ENCODE measurements around the gene ACTL8.
"Not testable (repeated sequence)": the region's sequence is repeated elsewhere in the genome, so short reads cannot be mapped to it uniquely, and the experiment has no call there.

Gene ACTL8

DNA sequence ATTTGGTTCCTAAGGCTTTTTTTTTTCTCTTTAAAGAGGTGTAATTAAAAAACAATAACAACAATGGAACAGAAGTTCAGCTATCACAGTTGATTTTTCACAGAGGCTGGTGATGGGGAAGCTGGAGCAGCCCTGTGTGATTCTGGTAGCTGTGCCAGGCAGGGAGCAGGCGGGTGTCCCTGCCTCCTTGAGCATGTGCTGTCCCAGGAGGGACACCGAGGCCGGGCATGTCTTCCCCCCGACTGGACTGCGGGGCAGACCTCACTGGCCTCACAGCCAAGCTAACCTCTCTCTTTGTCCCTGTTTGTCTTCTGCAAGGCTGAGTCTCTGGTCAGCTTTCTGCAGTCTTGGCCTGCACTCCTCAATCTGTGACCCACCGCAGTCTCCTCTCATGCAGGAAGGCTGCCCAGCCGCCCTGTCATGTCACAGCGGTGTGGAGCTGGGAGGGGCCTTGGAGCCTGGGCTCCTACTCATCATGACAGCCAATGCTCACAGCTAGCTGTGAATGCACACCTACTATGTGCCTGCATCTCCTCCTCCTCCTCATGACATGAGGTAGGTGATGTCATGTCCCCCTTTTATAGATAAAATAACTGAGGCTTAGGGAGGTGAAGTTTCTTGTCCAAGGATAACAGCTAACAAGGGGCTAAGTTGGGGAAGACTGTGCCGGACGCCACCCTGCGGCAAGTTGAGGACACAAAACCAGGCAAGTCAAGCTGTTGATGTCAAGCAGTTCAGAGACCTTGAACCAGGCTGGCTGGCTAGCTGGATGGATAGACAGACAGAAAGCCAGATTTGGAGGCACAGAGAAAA is 10.3 kb upstream of the ACTL8 start:
- Mint-ChIP-seq H3K4me1 (ENCODE audit: low read depth) (no peaks in the 10 kb centered on the region), H3K9me3 (no peaks in the 10 kb centered on the region), H3K27ac (no peak overlapping the region), H3K27me3 (ENCODE audit: low read depth) (peaks cover 7% of the 10 kb centered on the region), H3K36me3 (ENCODE audit: low read depth) (no peaks in the 10 kb centered on the region), H3K4me3 (no peak overlapping the region)

DNA sequence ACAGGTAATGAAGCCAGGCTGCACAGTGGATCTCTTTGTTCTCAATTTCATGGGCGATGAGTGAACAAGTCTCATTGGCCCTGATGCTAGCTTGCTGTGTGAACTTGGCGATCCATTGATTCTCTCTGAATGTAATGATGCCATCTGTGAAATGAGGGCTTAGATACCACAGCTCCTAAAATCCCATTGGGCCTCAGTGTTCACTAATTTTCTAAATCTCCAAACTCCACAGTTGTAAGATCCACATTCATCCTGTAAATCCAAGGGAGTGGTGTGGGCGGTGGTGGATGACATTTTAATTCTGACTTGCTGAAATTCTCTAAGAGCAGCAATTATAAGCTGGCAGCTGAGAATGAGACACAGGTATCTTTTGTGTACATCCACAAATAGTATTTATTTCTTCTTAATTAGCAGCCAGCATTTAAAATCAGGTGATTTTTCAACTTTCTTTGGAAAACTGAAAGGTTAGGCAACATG is 9.6 kb upstream of the ACTL8 start:
- Mint-ChIP-seq H3K9me3 (no peaks in the 10 kb centered on the region), H3K4me1 (ENCODE audit: low read depth) (no peaks in the 10 kb centered on the region), H3K27me3 (ENCODE audit: low read depth) (peaks cover 7% of the 10 kb centered on the region), H3K4me3 (no peak overlapping the region), H3K27ac (no peak overlapping the region), H3K36me3 (ENCODE audit: low read depth) (no peaks in the 10 kb centered on the region)

DNA sequence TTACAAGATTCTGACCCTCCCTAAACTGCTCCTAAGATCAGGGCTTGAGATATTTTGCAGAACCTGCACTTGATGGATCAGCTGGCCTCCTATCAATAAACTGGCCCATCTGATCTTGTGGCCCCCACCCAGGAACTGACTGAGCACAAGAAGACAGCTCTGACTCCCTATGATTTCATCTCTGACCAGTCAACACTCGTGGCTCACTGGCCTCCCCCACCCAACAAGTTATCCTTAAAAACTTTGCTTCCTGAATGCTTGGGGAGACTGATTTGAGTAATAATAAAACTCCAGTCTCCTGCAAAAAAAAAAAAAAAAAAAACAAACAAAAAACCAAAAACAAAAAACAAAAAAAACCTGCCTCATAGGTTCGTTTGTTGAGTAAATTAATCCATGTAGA is 8.9 kb upstream of the ACTL8 start:
- H3K4me3 Mint-ChIP-seq; H3K36me3 Mint-ChIP-seq (ENCODE audit: low read depth); H3K27ac Mint-ChIP-seq; H3K9me3 Mint-ChIP-seq; H3K27me3 Mint-ChIP-seq (ENCODE audit: low read depth); H3K4me1 Mint-ChIP-seq (ENCODE audit: low read depth): not testable (repeated sequence)

- Mint-ChIP-seq H3K9me3 (no peaks in the 10 kb centered on the region), H3K27ac (no peak overlapping the region)
Observed at GRCh38 chr1:17746920-17747319, 8.2 kb upstream of the ACTL8 start.

DNA sequence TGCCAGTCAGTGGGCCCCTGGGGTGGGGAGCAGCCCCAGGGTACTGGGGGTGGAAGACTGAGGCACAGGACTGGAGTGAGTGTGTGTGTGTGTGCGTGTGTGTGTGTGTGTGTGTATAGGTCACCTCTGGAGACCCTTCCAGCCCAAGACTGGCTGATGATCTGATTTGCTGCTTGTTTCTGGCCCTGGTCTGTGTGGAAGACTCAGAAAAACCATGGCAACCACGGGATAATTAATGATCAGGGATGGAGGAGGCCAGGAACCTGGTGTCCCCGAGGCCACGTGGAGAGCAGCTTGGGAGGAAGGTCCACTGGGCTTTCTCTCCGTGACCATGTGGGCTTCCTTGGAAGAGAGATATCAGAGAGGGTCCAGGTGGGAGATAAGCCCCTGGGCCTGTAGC is 4.8 kb upstream of the ACTL8 start:
- Mint-ChIP-seq H3K4me3 (no peak overlapping the region), H3K4me1 (ENCODE audit: low read depth) (no peaks in the 10 kb centered on the region), H3K27me3 (ENCODE audit: low read depth) (no peaks in the 10 kb centered on the region), H3K9me3 (peaks cover 22% of the 10 kb centered on the region), H3K36me3 (ENCODE audit: low read depth) (no peaks in the 10 kb centered on the region), H3K27ac (no peak overlapping the region)

More at GRCh38 chr1:17746920-17747319, 8.2 kb upstream of the ACTL8 start:
- no peaks in the 10 kb centered on the region for H3K4me1 Mint-ChIP-seq (ENCODE audit: low read depth)
- no peak overlapping the region for H3K4me3 Mint-ChIP-seq
- H3K27me3 Mint-ChIP-seq (ENCODE audit: low read depth), result peaks cover 7% of the 10 kb centered on the region
- H3K36me3 Mint-ChIP-seq (ENCODE audit: low read depth), result no peaks in the 10 kb centered on the region

DNA sequence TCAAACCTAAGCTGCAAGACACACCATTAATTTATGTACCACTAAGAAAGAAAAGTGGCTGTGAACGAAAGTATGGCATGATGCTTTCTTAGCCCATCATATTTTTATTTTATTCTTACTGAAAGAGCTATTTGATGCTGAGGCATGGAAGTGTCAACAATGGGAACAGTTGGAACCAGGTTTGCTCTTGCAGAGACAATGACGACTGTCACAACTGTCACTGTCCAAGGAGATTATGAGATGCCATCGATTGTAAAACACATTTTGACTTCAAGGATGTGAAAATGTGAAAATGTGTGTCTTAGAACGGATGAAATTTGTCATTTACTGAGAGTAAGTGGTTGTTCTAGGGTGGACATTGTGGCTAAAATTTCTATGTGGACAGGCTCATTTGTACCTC is 2.8 kb upstream of the ACTL8 start:
- Mint-ChIP-seq H3K36me3 (ENCODE audit: low read depth) (no peaks in the 10 kb centered on the region), H3K4me1 (ENCODE audit: low read depth) (no peaks in the 10 kb centered on the region), H3K27ac (no peak overlapping the region), H3K27me3 (ENCODE audit: low read depth) (no peaks in the 10 kb centered on the region), H3K4me3 (no peak overlapping the region), H3K9me3 (peaks cover 33% of the 10 kb centered on the region)

DNA sequence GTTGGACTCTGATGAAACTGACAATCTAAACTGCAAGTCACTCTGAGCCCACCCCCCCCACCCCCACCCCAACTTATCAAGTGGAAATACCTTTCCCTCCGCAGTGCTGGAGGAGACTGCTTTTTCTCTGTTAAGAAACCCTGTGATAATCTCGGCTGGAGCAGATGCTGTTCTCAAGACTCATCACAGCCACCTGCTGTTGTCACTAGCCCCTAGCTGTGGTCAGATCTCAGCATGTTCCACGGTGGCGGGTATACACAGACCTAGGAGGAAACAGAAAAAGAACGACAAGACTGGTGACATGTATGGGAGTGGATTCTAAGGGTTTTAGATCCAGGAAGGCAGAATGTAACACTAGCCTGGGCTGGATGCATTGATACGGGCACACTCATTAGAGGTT is 2.3 kb downstream of the ACTL8 start:
- H3K4me1 Mint-ChIP-seq (ENCODE audit: low read depth), result no peaks in the 10 kb centered on the region
- H3K27me3 Mint-ChIP-seq (ENCODE audit: low read depth), result no peaks in the 10 kb centered on the region
- H3K4me3 Mint-ChIP-seq, result no peak overlapping the region
- no peak overlapping the region for H3K27ac Mint-ChIP-seq
- peaks cover 66% of the 10 kb centered on the region for H3K9me3 Mint-ChIP-seq
- H3K36me3 Mint-ChIP-seq (ENCODE audit: low read depth), result no peaks in the 10 kb centered on the region

DNA sequence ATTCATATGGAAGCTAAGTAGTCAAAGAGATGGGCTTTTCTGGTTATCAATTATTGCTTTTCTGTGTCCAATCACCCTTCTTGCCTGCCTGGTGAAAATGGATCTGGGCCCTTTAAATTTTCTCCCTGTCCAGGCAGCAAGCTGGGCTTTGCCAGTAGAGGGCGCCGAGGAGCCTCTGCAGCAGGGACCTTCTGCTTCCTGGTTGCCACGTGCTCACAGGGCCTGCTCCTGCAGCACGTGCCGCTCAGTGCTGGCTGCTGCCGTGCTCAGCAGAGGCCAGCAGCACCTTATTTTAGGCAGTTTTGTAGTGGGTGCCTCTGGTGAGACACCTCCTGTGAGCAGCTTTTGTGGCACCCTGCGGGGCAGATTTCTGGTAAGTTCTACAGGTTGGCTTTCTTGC is 4.0 kb downstream of the ACTL8 start:
- H3K36me3 Mint-ChIP-seq (ENCODE audit: low read depth), result no peaks in the 10 kb centered on the region
- H3K4me3 Mint-ChIP-seq, result no peak overlapping the region
- H3K4me1 Mint-ChIP-seq (ENCODE audit: low read depth), result no peaks in the 10 kb centered on the region
- peaks cover 55% of the 10 kb centered on the region for H3K9me3 Mint-ChIP-seq
- H3K27ac Mint-ChIP-seq, result no peak overlapping the region
- no peaks in the 10 kb centered on the region for H3K27me3 Mint-ChIP-seq (ENCODE audit: low read depth)

DNA sequence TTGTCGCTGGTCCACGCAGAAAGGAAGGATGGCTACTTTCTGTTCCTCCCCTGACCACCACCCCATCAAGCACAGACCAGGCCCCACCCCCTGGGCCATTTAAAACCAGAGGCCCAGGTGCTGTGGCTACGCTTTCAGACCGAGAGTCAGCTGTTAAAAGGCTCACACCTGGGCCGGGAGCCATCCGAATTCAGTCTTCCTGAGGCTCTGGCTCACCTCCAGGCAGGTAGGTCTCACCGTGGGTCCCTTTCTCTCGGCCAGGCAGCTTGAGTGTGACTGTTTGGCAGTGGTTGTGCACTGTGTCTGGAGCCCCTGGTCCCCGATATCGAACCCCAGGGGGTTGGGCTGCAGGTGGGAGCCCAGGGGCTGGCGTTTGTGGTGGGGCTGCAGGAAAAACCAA is 7.2 kb downstream of the ACTL8 start:
- H3K36me3 Mint-ChIP-seq (ENCODE audit: low read depth), result no peaks in the 10 kb centered on the region
- H3K27ac Mint-ChIP-seq, result no peak overlapping the region
- peaks cover 34% of the 10 kb centered on the region for H3K9me3 Mint-ChIP-seq
- no peaks in the 10 kb centered on the region for H3K27me3 Mint-ChIP-seq (ENCODE audit: low read depth)
- H3K4me3 Mint-ChIP-seq, result no peak overlapping the region
- H3K4me1 Mint-ChIP-seq (ENCODE audit: low read depth), result no peaks in the 10 kb centered on the region

DNA sequence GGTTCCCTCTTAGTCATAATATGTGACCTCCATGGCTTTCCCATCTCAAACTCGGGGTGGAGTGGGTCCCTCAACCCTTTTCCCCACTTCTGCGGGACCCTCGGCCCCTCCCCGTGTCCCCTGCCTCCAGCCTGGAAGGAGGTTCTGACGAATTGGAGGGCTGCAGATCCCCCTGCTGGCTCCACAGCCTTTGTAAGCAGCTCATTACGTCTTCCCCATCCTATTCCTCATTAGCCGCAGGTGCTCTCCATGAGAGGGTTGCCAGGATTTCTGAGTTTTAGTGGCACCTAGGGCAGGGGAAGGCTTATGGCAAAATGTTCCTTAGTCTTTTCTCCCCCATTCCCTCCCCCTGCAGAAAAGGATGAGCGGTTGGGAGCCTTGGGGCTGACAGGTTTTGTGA is 8.3 kb downstream of the ACTL8 start:
- H3K27me3 Mint-ChIP-seq (ENCODE audit: low read depth), result no peaks in the 10 kb centered on the region
- no peak overlapping the region for H3K27ac Mint-ChIP-seq
- H3K4me1 Mint-ChIP-seq (ENCODE audit: low read depth), result no peaks in the 10 kb centered on the region
- H3K4me3 Mint-ChIP-seq, result no peak overlapping the region
- no peaks in the 10 kb centered on the region for H3K36me3 Mint-ChIP-seq (ENCODE audit: low read depth)
- peaks cover 23% of the 10 kb centered on the region for H3K9me3 Mint-ChIP-seq

DNA sequence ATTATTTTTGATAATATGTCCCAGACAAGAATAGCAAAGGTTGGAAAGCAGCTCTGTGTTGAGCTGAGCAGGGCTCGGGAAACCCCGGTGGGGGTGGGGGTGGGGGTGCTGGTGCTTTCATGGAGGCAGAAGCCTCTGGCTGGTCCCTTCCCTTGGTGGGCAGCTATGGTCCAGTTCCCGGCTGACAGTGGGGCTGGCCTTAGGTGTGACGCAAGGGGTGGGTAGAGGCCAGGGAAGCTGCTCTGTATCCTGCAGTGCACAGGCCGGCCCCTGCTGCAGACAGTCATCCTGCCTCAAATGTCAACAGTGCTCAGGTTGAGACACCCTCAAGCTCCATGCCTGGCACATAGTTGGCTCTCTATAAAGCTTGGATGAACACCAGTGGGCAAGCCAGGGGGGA is 8.9 kb downstream of the ACTL8 start:
- H3K27ac Mint-ChIP-seq, result no peak overlapping the region
- no peak overlapping the region for H3K4me3 Mint-ChIP-seq
- H3K4me1 Mint-ChIP-seq (ENCODE audit: low read depth), result no peaks in the 10 kb centered on the region
- no peaks in the 10 kb centered on the region for H3K36me3 Mint-ChIP-seq (ENCODE audit: low read depth)
- H3K27me3 Mint-ChIP-seq (ENCODE audit: low read depth), result no peaks in the 10 kb centered on the region
- peaks cover 18% of the 10 kb centered on the region for H3K9me3 Mint-ChIP-seq

GRCh38 chr1:17764591-17764990 is 9.5 kb downstream of the ACTL8 start:
- no peaks in the 10 kb centered on the region for H3K36me3 Mint-ChIP-seq (ENCODE audit: low read depth)
- H3K27ac Mint-ChIP-seq, result no peak overlapping the region
- no peaks in the 10 kb centered on the region for H3K4me1 Mint-ChIP-seq (ENCODE audit: low read depth)
- no peak overlapping the region for H3K4me3 Mint-ChIP-seq
- peaks cover 13% of the 10 kb centered on the region for H3K9me3 Mint-ChIP-seq
- H3K27me3 Mint-ChIP-seq (ENCODE audit: low read depth), result no peaks in the 10 kb centered on the region

GRCh38 chr1:17765444-17766411 is 10.6 kb downstream of the ACTL8 start:
- Mint-ChIP-seq H3K36me3 (ENCODE audit: low read depth) (no peaks in the 10 kb centered on the region), H3K27ac (no peak overlapping the region), H3K9me3 (peaks cover 2% of the 10 kb centered on the region), H3K4me3 (no peak overlapping the region), H3K4me1 (ENCODE audit: low read depth) (no peaks in the 10 kb centered on the region), H3K27me3 (ENCODE audit: low read depth) (no peaks in the 10 kb centered on the region)

- no peaks in the 10 kb centered on the region for H3K36me3 Mint-ChIP-seq (ENCODE audit: low read depth)
Observed at GRCh38 chr1:17768651-17769241, 13.6 kb downstream of the ACTL8 start.

More at GRCh38 chr1:17768651-17769241, 13.6 kb downstream of the ACTL8 start:
- no peak overlapping the region for H3K27ac Mint-ChIP-seq
- H3K9me3 Mint-ChIP-seq, result no peaks in the 10 kb centered on the region
- no peaks in the 10 kb centered on the region for H3K27me3 Mint-ChIP-seq (ENCODE audit: low read depth)
- H3K4me3 Mint-ChIP-seq, result no peak overlapping the region
- no peaks in the 10 kb centered on the region for H3K4me1 Mint-ChIP-seq (ENCODE audit: low read depth)
